CD14-positive monocyte (primary cell): ENCODE data around the gene POLG. TPM values are rescaled to one million over a fixed set of nuclear protein-coding genes. Genes with fewer than 3 reads are reported as not detected.

Source experiments
- DNase-seq, 3 donors: peaks; one replicate each; pipeline ENCODE4 v3.0.0-alpha.2; 2011 to 2022
- H2AFZ ChIP-seq: 2 replicates; pipeline ENCODE4 v1.6.0; 2012; ENCODE audit warnings: mild to moderate bottlenecking, low read depth, low read length, inconsistent platforms; ENCODE audit not compliant: insufficient read depth, poor library complexity, severe bottlenecking
- H3K27ac ChIP-seq, 2 donors: 1 replicate in 1 of 2; 2 replicates in 1 of 2; pipeline ENCODE4 v1.5.1; 2012 to 2013; ENCODE audit warnings: low read length in 2 of 2, control low read depth in 1 of 2, inconsistent platforms in 1 of 2, low read depth in 1 of 2, mild to moderate bottlenecking in 1 of 2
- H3K27me3 ChIP-seq, 2 donors: one replicate each; pipeline versions ENCODE4 v1.6.0 to v1.6.1; 2011 to 2013; ENCODE audit warnings: low read length in 2 of 2; ENCODE audit not compliant: control insufficient read depth in 2 of 2, insufficient read depth in 2 of 2
- H3K36me3 ChIP-seq, 2 donors: replicated peaks in 1 of 2; 1 replicate in 1 of 2; 2 replicates in 1 of 2; pipeline versions ENCODE4 v1.5.1 to v1.6.1; 2012 to 2013; ENCODE audit warnings: low read length in 2 of 2, control low read depth in 1 of 2, inconsistent platforms in 1 of 2, mild to moderate bottlenecking in 1 of 2; ENCODE audit not compliant: insufficient read depth in 2 of 2, control insufficient read depth in 1 of 2
- H3K4me1 ChIP-seq, 2 donors: 1 replicate in 1 of 2; 2 replicates in 1 of 2; pipeline versions ENCODE4 v1.5.1 to v1.6.1; 2012 to 2013; ENCODE audit warnings: low read length in 2 of 2, control low read depth in 1 of 2, inconsistent platforms in 1 of 2, mild to moderate bottlenecking in 1 of 2, moderate library complexity in 1 of 2; ENCODE audit not compliant: insufficient read depth in 2 of 2, control insufficient read depth in 1 of 2
- H3K4me2 ChIP-seq: replicated peaks from 2 replicates; pipeline ENCODE3; 2012; ENCODE audit warnings: low read length, moderate library complexity, mild to moderate bottlenecking; ENCODE audit not compliant: poor library complexity, severe bottlenecking; ENCODE audit errors: extremely low read depth
- H3K4me3 ChIP-seq, 3 experiments: fragments of 200-600 bp in 1 of 3; sonication (generic) in 1 of 3; replicated peaks in 1 of 3; 1 replicate in 2 of 3; 2 replicates in 1 of 3; pipeline ENCODE4 v1.5.1; 2011 to 2013; ENCODE audit warnings: low read length in 3 of 3, mild to moderate bottlenecking in 3 of 3, control low read depth in 2 of 3, low read depth in 2 of 3, inconsistent platforms in 1 of 3, moderate library complexity in 1 of 3
- H3K79me2 ChIP-seq: 2 replicates; pipeline ENCODE4 v1.6.0; 2012; ENCODE audit warnings: mild to moderate bottlenecking, control low read depth, inconsistent platforms, low read length, moderate library complexity; ENCODE audit not compliant: insufficient read depth
- H3K9ac ChIP-seq: 2 replicates; pipeline ENCODE4 v1.6.0; 2017; ENCODE audit warnings: low read length, mild to moderate bottlenecking; ENCODE audit not compliant: insufficient read depth, poor library complexity, severe bottlenecking
- H3K9me3 ChIP-seq, 2 donors: replicated peaks in 1 of 2; 1 replicate in 1 of 2; 2 replicates in 1 of 2; pipeline versions ENCODE4 v1.5.1 to v1.6.1; 2012 to 2013; ENCODE audit warnings: low read length in 2 of 2, control low read depth in 1 of 2; ENCODE audit not compliant: control insufficient read depth in 1 of 2, insufficient read depth in 1 of 2
- H4K20me1 ChIP-seq: 2 replicates; pipeline ENCODE4 v1.6.0; 2012; ENCODE audit warnings: mild to moderate bottlenecking, low read length, control low read depth, moderate library complexity; ENCODE audit not compliant: insufficient read depth
- H3K27ac Mint-ChIP-seq, 7 donors: one replicate each; pipeline ENCODE4 v1.8.0; 2020; ENCODE audit warnings: mild to moderate bottlenecking in 7 of 7, mixed read lengths in 7 of 7, moderate library complexity in 6 of 7, inconsistent platforms in 2 of 7
- H3K27me3 Mint-ChIP-seq, 3 donors: one replicate each; pipeline ENCODE4 v1.8.0; 2021 to 2022; ENCODE audit warnings: low read depth in 3 of 3, mild to moderate bottlenecking in 3 of 3, mixed read lengths in 3 of 3, moderate library complexity in 3 of 3, inconsistent platforms in 1 of 3
- H3K36me3 Mint-ChIP-seq, 2 donors: one replicate each; pipeline ENCODE4 v1.8.0; 2020; ENCODE audit warnings: mixed read lengths in 2 of 2, inconsistent platforms in 1 of 2, mild to moderate bottlenecking in 1 of 2
- H3K4me1 Mint-ChIP-seq: one replicate; pipeline ENCODE4 v1.8.0; 2020; ENCODE audit warnings: mild to moderate bottlenecking, mixed read lengths
- H3K4me3 Mint-ChIP-seq, 2 donors: one replicate each; pipeline ENCODE4 v1.8.0; 2020; ENCODE audit warnings: mild to moderate bottlenecking in 2 of 2, mixed read lengths in 2 of 2, moderate library complexity in 1 of 2
- H3K9me3 Mint-ChIP-seq, 7 donors: one replicate each; pipeline ENCODE4 v1.8.0; 2020 to 2022; ENCODE audit warnings: mixed read lengths in 7 of 7, mild to moderate bottlenecking in 6 of 7, moderate library complexity in 6 of 7, inconsistent platforms in 2 of 7
- CTCF ChIP-seq: fragments of 200-600 bp; IDR thresholded peaks from one replicate; pipeline ENCODE4 v1.8.0; 2022; ENCODE audit warnings: antibody characterized with exemption, mild to moderate bottlenecking
- WGBS: methylation state at CpG from one replicate; pipeline ENCODE4 v1.1.5; 2013; ENCODE audit warnings: missing lambda C conversion rate; ENCODE audit not compliant: insufficient coverage; 5-methylcytosine and 5-hydroxymethylcytosine counted together
- intact Hi-C, 2 donors: fragments of 100-400 bp; cut with micrococcal nuclease; formaldehyde crosslinking; loops; one replicate each; pipeline versions ENCODE4 v1.15.0 to v1.15.1; 2023
- polyA plus RNA-seq, 3 donors: library from polyadenylated mRNA; depleted of rRNA in 1 of 3; unstranded in 2 of 3; stranded (reverse) in 1 of 3; fragments of 300-500 nt in 2 of 3; fragments of >200 nt in 1 of 3; fragmentation: Illumina TruSeq in 2 of 3; gene quantifications; 1 replicate in 2 of 3; 2 replicates in 1 of 3; pipeline ENCODE4 v1.2.3, GENCODE V29; 2012 to 2021

Gene POLG
- polyA plus RNA-seq, 3 donors = 19.2 to 66.7 (median 21.6) TPM

GRCh38 chr15:89376388-89376787 lies 41.8 kb upstream of the POLG start:
- H3K9me3 Mint-ChIP-seq = peaks cover 0 to 30% (median 10%) of the 10 kb centered on the region in 7 donors
- no peak for TF ChIP-seq CTCF
- H3K4me3 Mint-ChIP-seq = peak overlapping the region in 1 of 2 donors; percentile 91

GRCh38 chr15:89375093-89376005 lies 40.7 kb upstream of the POLG start:
- intact Hi-C loops = no loop called here
- Mint-ChIP-seq H3K27ac (peak overlapping the region in 1 of 7 donors; percentile 1), H3K36me3 (peaks cover 7 to 9% of the 10 kb centered on the region in 2 donors), H3K27me3 (peaks cover 89 to 97% (median 94%) of the 10 kb centered on the region in 3 donors), H3K9me3 (peaks cover 0 to 35% (median 15%) of the 10 kb centered on the region in 7 donors), H3K4me1 (peaks cover 33% of the 10 kb centered on the region), H3K4me3 (peak overlapping the region in 1 of 2 donors; percentile 73)
- TF ChIP-seq CTCF = no peak
- Histone ChIP-seq H3K27me3 (peaks cover 87 to 94% of the 10 kb centered on the region in 2 donors), H3K9ac (no peak overlapping the region), H3K79me2 (no peaks in the 10 kb centered on the region), H4K20me1 (no peaks in the 10 kb centered on the region), H3K4me1 (peaks cover 37 to 40% of the 10 kb centered on the region in 2 donors), H3K36me3 (no peaks in the 10 kb centered on the region), H3K4me2 (no peak overlapping the region), H2AFZ (no peak overlapping the region), H3K9me3 (peaks cover 5 to 73% of the 10 kb centered on the region in 2 donors), H3K4me3 (no peak overlapping the region), H3K27ac (no peak overlapping the region)
- WGBS = 14% methylated on average over 1 of the region's 9 CpGs
- DNase-seq = no peak

More at GRCh38 chr15:89376388-89376787, 41.8 kb upstream of the POLG start:
- Mint-ChIP-seq H3K27me3 (peaks cover 83 to 93% (median 93%) of the 10 kb centered on the region in 3 donors), H3K4me1 (peaks cover 26% of the 10 kb centered on the region), H3K27ac (no peak overlapping the region), H3K36me3 (peaks cover 6 to 11% of the 10 kb centered on the region in 2 donors)
- Histone ChIP-seq H3K9me3 (peaks cover 5 to 66% of the 10 kb centered on the region in 2 donors), H3K4me3 (no peak overlapping the region), H3K36me3 (no peaks in the 10 kb centered on the region), H3K27ac (no peak overlapping the region), H3K79me2 (no peaks in the 10 kb centered on the region), H3K4me2 (no peak overlapping the region), H2AFZ (no peak overlapping the region), H3K27me3 (peaks cover 79 to 88% of the 10 kb centered on the region in 2 donors), H3K9ac (no peak overlapping the region), H4K20me1 (no peaks in the 10 kb centered on the region), H3K4me1 (peaks cover 27 to 30% of the 10 kb centered on the region in 2 donors)
- WGBS = no CpG with 5 or more reads among the region's 2 CpGs
- intact Hi-C loops = no loop called here
- DNase-seq = no peak
